GM18511 (cell line): ENCODE data around the gene FUZ.
"Not testable (repeated sequence)": the region's sequence is repeated elsewhere in the genome, so short reads cannot be mapped to it uniquely, and the experiment has no call there.

Experiments
- ATAC-seq: cut with Tn5 transposase; IDR thresholded peaks from one replicate; pipeline ENCODE4 v1.9.1; 2021; ENCODE audit warnings: mild to moderate bottlenecking, moderate library complexity; ENCODE audit not compliant: unreplicated experiment

Gene FUZ

DNA sequence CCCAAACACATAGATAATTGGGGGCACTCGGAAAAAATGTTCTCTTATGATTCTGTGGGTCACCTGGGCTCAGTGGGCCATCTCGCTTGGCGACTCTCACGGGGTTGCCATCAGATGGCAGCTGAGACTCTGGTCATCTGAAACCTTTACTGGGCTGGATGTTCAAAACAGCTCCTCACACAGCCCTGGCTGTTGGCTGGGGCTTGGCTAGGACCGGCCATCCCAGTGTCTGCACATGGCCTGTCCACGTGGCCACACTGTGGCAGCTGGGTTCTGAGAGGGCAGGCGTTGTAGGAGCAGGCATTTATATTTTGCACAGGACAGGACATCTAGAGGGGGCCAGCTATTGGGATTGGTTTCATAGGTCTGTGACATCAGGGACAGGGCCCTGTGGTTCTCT is 20.5 kb upstream of the FUZ start:
- ATAC-seq: no peak

DNA sequence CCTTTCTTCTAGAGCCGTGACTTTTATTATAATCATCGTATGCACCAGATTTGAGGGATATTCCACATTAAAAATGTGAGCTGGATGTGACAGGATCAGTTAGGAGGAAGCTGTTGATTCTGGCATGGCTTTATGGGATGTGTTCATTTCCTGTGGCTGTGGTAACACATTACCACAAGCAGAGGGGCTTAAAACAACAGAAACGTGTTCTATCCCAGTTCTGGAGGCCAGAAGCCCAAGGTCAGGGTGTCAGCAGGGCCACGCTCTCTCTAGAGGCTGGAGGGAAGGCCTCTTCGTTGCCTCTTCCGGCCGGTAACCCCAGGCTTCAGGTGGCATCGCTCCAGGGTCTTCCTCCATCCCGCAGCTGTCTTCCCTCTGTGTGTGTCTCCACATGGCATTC is 19.5 kb upstream of the FUZ start:
- ATAC-seq: no peak

GRCh38 chr19:49831592-49831991 is 18.5 kb upstream of the FUZ start:
- ATAC-seq: no peak

DNA sequence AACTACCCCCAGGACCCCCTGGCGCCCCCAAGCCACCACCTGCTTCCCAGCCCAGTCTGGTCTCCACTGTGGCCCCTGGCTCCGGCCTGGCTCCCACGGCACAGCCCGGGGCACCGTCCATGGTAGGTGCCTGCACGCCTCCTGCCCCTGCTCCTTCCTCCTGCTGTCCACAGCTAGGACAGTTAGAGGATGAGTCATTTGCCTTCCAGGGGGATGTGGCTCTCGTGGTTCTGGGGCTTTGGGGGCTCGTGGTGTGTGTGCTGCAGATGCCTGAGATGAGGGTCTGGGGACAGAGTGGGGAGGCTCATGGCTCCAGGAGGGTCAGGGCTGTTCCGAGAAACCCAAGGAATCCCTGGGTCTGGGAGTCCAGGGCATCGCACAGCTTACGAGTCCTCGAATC is 17.7 kb upstream of the FUZ start:
- no peak for ATAC-seq

GRCh38 chr19:49829721-49830120 is 16.6 kb upstream of the FUZ start:
- ATAC-seq: no peak

DNA sequence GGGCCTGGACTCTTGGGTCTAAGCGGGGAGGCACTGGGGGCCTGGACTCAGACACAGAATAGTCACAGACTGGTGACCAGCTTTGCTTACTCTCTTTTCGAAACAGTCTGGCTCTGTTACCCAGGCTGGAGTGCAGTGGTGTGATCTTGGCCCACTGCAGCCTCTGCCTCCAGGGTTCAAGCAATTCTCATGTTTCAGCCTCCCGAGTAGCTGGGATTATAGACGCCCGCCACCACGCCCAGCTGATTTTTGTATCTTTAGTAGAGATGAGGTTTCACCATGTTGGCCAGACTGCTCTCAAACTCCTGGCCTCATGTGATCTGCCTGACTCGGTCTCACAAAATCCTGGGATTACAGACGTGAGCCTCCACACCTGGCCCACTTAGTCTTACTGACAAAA is 16.1 kb upstream of the FUZ start:
- no peak for ATAC-seq

DNA sequence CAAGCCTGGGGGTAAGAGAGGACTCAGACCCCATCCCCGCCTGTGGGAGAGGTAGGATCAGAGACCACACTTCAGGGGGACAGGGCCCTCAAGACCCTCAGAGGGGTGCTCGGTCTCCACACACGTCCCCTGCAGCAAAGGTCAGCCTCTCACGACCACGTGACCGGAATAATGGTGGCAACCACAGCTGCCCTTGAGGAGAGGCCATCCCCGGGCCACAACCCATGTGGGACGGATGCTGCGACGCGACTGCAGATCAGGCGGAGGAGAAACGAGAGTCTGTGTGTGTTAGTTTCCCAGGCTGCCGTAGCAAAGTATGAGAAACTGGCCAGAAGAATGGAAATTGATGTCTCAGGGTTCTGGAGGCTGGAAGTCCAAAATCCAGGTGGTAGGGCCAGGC is 13.9 kb upstream of the FUZ start:
- no peak for ATAC-seq

DNA sequence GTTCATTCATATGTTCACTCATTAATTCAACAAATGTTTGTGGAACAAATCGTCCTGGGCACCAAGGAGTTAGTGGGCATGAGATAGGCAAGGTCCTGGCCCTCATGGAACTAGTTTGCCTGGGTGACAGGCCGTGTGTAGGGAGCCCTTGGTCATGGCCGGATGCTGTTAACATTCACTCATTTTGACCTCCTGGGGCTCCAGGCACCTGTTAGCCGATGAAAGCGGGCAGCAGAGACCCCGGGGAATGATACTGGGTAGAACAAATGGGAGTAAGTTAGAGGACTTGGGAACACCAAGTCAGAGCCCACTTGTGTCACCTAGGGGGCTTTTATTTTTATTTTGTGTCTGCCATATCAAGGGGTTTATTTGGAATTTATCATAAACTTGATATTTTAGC is 11.6 kb upstream of the FUZ start:
- no peak for ATAC-seq

DNA sequence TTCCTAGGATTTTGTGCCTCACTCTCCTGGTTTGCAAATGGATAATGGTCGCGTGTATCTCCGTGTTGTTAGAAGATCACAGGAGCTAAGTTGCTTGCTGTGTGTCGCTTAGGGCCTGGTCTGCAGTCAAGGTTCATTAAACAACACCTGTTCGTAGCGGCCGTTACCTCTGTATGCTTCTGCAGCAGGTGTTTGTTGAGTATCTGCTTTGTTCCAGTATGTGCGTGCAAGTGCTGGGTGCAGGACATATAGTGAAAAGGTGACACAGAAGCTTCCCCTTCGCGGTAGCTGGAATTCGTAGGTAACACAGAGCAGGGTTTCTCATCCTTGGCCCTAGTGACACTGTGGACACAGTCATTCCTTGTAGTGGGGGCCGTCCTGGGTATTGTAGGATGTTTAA is 10.4 kb upstream of the FUZ start:
- no peak for ATAC-seq

- ATAC-seq: no peak
Observed at GRCh38 chr19:49820125-49820524, 7.0 kb upstream of the FUZ start.

- ATAC-seq: not testable (repeated sequence)
Observed at GRCh38 chr19:49819452-49820115, 6.5 kb upstream of the FUZ start.

DNA sequence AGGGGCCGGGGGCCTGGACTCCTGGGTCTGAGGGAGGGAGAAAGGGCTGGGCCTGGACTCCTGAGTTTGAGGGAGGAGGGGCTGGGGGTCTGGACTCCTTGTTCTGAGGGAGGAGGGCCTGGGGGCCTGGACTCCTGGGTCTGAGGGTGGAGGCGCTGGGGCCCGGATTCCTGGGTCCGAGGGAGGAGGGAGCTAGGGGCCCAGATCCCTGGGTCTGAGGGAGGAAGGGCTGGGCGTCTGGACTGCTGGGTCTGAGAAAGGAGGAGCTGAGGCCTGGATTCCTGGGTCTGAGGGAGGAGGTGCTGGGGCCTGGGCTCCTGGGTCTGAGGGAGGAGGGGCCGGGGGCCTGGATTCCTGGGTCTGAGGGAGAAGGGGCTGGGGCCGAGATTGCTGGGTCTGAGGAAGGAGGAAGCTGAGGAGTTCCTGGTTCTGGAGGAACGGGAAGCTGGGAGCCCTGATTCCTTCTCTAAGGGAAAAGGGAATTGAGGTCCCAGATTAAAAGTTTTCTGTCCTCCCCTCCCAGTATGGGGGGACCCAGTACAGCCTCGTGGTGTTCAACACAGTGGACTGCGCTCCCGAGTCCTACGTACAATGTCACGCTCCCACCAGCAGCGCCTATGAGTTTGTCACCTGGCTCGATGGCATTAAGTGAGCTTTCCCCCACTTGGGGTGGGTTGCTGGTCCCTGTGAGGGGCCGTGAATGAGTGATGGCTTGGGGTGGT is 5.7 kb upstream of the FUZ start:
- no peak for ATAC-seq

DNA sequence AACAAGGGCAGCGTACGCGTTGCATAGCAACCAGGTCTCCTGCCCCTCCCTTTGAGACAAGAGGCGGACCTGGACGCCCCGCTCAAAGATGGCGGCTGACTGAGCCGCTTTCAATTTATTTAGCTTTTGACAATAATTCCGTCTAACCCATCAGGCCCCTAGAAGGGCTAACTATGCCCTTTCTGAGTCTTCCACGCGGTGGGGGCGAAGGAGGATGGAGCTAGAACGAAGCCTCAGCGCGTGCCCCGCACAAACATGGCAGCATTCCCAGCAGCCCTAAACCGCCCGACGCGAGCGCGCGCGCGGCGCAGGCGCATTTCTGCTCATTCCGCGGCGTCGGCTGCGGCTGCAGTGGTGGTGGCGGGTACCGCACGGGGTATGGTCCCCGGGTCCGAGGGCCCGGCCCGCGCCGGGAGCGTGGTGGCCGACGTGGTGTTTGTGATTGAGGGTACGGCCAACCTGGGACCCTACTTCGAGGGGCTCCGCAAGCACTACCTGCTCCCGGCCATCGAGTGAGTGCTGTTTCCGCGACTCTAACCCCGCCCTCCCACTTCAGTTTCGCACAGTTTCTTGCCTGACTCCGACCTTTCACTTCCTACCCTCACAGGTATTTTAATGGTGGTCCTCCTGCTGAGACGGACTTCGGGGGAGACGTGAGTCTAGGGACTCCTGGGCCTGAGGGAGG is 5.0 kb upstream of the FUZ start, which contains the start of gene MED25:
Gene MED25, plus strand, starts transcription at position 326 of the 685 bp plus-strand sequence. Its CDS starts 53 bp downstream, at position 379.
- ATAC-seq: peak; percentile 72

DNA sequence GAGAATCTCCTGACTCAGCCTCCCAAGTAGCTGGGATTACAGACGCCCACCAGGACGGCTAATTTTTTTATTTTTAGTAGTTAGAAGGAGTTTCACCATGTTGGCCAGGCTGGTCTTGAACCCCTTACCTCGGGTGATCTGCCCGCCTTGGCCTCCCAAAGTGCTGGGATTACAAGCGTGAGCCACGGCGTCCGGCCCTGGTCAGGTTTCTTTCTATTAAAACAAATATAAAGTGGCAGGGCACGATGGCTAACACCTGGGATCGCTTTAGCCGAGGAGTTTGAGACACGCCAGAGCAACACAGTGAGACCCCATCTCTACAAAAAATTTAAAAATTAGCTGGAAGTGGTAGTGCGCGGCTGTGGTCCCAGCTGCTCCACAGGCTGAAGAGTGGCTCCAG is 3.5 kb upstream of the FUZ start:
- no peak for ATAC-seq

GRCh38 chr19:49814010-49814409 is 918 bp upstream of the FUZ start:
- ATAC-seq: no peak

GRCh38 chr19:49812452-49812996 is 568 bp downstream of the FUZ start:
- ATAC-seq: no peak

DNA sequence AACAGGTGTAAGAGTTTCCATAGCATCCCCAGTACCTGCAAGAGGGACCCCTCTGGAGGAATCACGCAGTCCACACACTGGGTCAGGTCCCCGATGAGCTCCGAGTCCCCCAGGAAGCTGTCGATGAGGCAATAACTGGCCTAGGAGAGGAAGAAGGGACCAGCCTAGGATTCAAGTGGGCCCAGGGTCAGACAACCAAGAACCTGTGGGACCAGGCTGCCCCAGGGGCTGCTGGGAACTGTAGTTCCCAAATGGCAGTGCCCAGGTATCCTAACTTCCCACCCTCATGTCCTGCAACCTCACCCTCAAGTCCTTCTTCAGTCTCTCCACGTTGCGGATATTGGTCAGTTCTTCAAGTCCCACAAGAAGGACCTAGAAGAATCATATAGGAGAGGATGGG is 1.8 kb downstream of the FUZ start:
- ATAC-seq: no peak

- no peak for ATAC-seq
Observed at GRCh38 chr19:49809941-49810389, 3.1 kb downstream of the FUZ start.

DNA sequence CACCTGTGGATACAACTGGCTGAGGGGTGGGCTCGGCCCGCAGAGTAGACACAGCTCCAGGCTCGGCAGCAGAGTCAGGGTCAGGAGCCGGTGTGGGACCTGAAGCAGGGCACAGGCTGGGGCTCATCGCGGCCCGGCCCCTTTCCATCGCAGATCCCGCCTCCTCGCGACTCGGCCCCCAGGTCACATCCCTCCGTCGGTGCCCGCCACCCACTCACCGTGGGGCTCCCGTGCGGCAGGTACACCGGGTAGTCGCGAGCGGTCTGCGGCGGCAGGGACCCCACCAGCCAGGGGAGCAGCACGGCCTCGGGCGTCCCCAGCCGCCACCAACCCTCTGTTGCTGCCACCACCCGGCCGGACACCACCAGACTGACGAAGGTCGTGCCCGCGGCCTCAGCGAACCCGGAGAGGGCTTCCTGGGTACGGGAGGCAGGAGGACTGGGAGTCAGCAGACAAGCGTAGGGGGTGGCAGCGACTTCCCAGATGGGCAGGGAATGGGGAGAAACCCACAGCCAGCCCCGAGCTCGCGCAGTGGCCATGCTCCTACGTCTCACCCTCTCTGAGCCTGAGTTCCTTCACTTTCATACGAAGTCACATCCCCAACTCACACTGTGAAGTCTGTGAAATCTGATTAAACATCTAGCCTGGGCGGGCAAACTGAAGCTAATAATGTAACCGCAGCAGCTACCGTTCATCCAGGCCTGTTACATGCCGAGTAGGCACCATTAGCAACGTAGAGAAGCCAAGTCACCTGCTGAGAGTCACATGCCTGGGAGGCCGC is 3.7 kb downstream of the FUZ start:
- no peak for ATAC-seq

GRCh38 chr19:49808711-49809159 is 4.4 kb downstream of the FUZ start:
- no peak for ATAC-seq
